HepG2 (cell line): ENCODE data around the gene ALKBH5. TPM values are rescaled to one million over a fixed set of nuclear protein-coding genes. Genes with fewer than 3 reads are reported as not detected.

Experiments used
- CTCF ChIP-seq: sonication (generic); formaldehyde crosslinking; IDR thresholded peaks from 2 replicates; pipeline ENCODE4 v1.5.0; 2020; ENCODE audit warnings: mild to moderate bottlenecking, missing genetic modification reagents, moderate library complexity
- HNRNPLL ChIP-seq: fragments of 200-400 bp; formaldehyde crosslinking; IDR thresholded peaks from 2 replicates; pipeline ENCODE4 v1.6.1; 2017; ENCODE audit warnings: mild to moderate bottlenecking, low read depth, low read length; ENCODE audit not compliant: poor library complexity, severe bottlenecking
- IKZF5 ChIP-seq: IDR thresholded peaks from 2 replicates; pipeline ENCODE4 v1.6.1; 2018; ENCODE audit warnings: missing genetic modification reagents, mild to moderate bottlenecking, missing compliant biosample characterization
- PHF5A ChIP-seq: IDR thresholded peaks from one replicate; pipeline ENCODE4 v1.6.1; 2018; ENCODE audit warnings: low read depth, missing genetic modification reagents; ENCODE audit not compliant: unreplicated experiment
- SMC3 ChIP-seq: IDR thresholded peaks from 2 replicates; pipeline ENCODE4 v1.6.1; 2011; ENCODE audit warnings: low read length, improper control_type of control experiment
- STAG1 ChIP-seq: sonication (generic); formaldehyde crosslinking; IDR thresholded peaks from 2 replicates; pipeline ENCODE4 v1.4.0; 2020; ENCODE audit warnings: missing genetic modification reagents
- TBX2 ChIP-seq: sonication (generic); formaldehyde crosslinking; IDR thresholded peaks from 2 replicates; pipeline ENCODE4 v1.5.0; 2020; ENCODE audit warnings: missing genetic modification reagents, mild to moderate bottlenecking, borderline replicate concordance
- ZNF12 ChIP-seq: sonication (generic); formaldehyde crosslinking; IDR thresholded peaks from 2 replicates; pipeline ENCODE4 v1.5.0; 2020; ENCODE audit warnings: missing genetic modification reagents
- ZNF558 ChIP-seq: sonication (generic); formaldehyde crosslinking; IDR thresholded peaks from 2 replicates; pipeline ENCODE4 v1.9.0; 2022; ENCODE audit warnings: mild to moderate bottlenecking, missing genetic modification reagents, borderline replicate concordance
- ZNF83 ChIP-seq: sonication (generic); formaldehyde crosslinking; IDR thresholded peaks from 2 replicates; pipeline ENCODE4 v1.4.0; 2020; ENCODE audit warnings: missing genetic modification reagents, mild to moderate bottlenecking, borderline replicate concordance
- ZSCAN5A ChIP-seq: sonication (generic); formaldehyde crosslinking; IDR thresholded peaks from 2 replicates; pipeline ENCODE4 v1.8.0; 2022; ENCODE audit warnings: mild to moderate bottlenecking, missing genetic modification reagents, borderline replicate concordance
- polyA plus RNA-seq, 8 experiments: library from polyadenylated mRNA; depleted of rRNA in 3 of 8; stranded (reverse) in 7 of 8; unstranded in 1 of 8; fragments of >200 nt; fragmentation: Illumina TruSeq in 4 of 8; extraction: Trizol in 4 of 8; gene quantifications; 2 replicates each; pipeline versions ENCODE4 v1.2.1 to v1.2.3, GENCODE V29; 2011 to 2016; ENCODE audit warnings: low read depth in 4 of 8, missing spikeins in 1 of 8, mixed read lengths in 1 of 8; ENCODE audit not compliant: insufficient read depth in 1 of 8
- total RNA-seq, 5 experiments: library from RNA; depleted of rRNA; stranded (reverse); fragments of >200 nt; fragmentation: Illumina TruSeq; extraction: Trizol; gene quantifications; 2 replicates each; pipeline ENCODE4 v1.2.3, GENCODE V29; 2016; ENCODE audit warnings: low read depth in 1 of 5
- TF ChIP-seq, protein P1 (sequence below): sonication (generic); formaldehyde crosslinking; IDR thresholded peaks from 2 replicates; pipeline ENCODE4 v1.5.0; 2020; ENCODE audit warnings: mild to moderate bottlenecking, missing genetic modification reagents, borderline replicate concordance
- TF ChIP-seq, protein P2 (sequence below): sonication (generic); formaldehyde crosslinking; IDR thresholded peaks from 2 replicates; pipeline ENCODE4 v1.5.0; 2020; ENCODE audit warnings: missing genetic modification reagents
- TF ChIP-seq, protein P3 (sequence below): sonication (generic); formaldehyde crosslinking; IDR thresholded peaks from 2 replicates; pipeline ENCODE4 v1.8.0; 2022; ENCODE audit warnings: mild to moderate bottlenecking, missing genetic modification reagents; ENCODE audit not compliant: insufficient replicate concordance

The ALKBH5 gene
- total and polyA plus RNA-seq, 2 of the 13 experiments (the other 11 are each of a cell fraction or from before 2014, with no cell fraction given) = 68.9 to 76.9 TPM

DNA sequence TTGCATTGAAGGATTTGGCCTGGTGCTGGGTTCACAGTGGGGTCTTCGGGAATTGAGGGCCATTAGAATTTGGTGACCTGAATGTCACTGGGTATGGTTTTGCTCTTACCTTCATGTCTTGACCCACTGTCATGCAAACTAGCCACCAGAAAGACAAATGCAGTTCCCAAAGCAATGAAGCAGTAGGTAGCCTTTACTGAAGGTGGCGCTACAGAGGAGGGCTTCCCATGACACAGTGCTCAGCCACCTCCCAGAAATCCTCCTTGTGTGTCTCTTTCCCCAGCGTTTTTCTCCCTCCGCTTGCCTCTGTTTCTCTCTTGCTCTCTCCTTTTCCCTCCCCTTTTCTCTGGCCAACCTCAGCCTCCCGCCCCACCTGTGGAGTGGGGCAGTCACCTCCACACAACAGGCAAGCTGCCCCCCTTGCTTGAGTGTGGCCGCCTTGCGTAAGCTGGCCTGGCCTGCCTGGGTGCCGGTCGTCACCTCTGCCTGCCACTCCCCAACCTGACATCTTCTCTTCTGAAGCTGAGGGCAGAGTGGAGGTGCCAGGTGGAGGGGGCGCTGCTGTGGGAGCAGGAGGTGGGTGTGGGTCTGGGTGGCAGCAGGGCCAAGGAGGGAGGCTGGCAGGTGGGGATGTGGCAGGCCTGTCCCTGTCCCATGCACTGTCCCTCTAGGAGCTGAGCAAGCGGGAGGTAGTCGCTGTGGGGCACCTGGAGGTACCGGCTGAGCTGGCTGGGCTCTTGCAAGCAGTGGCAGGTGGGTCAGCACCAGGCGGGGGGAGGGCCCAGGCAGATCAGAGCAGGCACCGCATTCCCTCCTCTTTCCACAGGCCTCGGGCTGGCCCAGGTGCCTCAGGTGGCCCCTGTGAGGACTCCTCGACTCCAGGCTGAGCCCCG lies 40.3 kb upstream of the ALKBH5 start (continued):
- TF ChIP-seq, protein P1, sequence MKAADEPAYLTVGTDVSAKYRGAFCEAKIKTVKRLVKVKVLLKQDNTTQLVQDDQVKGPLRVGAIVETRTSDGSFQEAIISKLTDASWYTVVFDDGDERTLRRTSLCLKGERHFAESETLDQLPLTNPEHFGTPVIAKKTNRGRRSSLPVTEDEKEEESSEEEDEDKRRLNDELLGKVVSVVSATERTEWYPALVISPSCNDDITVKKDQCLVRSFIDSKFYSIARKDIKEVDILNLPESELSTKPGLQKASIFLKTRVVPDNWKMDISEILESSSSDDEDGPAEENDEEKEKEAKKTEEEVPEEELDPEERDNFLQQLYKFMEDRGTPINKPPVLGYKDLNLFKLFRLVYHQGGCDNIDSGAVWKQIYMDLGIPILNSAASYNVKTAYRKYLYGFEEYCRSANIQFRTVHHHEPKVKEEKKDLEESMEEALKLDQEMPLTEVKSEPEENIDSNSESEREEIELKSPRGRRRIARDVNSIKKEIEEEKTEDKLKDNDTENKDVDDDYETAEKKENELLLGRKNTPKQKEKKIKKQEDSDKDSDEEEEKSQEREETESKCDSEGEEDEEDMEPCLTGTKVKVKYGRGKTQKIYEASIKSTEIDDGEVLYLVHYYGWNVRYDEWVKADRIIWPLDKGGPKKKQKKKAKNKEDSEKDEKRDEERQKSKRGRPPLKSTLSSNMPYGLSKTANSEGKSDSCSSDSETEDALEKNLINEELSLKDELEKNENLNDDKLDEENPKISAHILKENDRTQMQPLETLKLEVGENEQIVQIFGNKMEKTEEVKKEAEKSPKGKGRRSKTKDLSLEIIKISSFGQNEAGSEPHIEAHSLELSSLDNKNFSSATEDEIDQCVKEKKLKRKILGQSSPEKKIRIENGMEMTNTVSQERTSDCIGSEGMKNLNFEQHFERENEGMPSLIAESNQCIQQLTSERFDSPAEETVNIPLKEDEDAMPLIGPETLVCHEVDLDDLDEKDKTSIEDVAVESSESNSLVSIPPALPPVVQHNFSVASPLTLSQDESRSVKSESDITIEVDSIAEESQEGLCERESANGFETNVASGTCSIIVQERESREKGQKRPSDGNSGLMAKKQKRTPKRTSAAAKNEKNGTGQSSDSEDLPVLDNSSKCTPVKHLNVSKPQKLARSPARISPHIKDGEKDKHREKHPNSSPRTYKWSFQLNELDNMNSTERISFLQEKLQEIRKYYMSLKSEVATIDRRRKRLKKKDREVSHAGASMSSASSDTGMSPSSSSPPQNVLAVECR (CRISPR knock-in tag) = peak; percentile 30; the same call in 1 of the 2 replicates
- TF ChIP-seq IKZF5 (no peak), STAG1 (peak; percentile 21; the same call in 1 of the 2 replicates), ZNF12 (no peak), HNRNPLL (no peak), ZNF83 (CRISPR knock-in tag) (no peak), ZSCAN5A (CRISPR knock-in tag) (no peak), ZNF558 (CRISPR knock-in tag) (no peak), TBX2 (CRISPR knock-in tag) (0 out of 2 replicates have a peak, but pooled peaks have one; percentile 23), CTCF (CRISPR knock-in tag) (peak; percentile 60), PHF5A (CRISPR knock-in tag) (no peak), SMC3 (peak; percentile 27; the same call in 1 of the 2 replicates)
- TF ChIP-seq, protein P2, sequence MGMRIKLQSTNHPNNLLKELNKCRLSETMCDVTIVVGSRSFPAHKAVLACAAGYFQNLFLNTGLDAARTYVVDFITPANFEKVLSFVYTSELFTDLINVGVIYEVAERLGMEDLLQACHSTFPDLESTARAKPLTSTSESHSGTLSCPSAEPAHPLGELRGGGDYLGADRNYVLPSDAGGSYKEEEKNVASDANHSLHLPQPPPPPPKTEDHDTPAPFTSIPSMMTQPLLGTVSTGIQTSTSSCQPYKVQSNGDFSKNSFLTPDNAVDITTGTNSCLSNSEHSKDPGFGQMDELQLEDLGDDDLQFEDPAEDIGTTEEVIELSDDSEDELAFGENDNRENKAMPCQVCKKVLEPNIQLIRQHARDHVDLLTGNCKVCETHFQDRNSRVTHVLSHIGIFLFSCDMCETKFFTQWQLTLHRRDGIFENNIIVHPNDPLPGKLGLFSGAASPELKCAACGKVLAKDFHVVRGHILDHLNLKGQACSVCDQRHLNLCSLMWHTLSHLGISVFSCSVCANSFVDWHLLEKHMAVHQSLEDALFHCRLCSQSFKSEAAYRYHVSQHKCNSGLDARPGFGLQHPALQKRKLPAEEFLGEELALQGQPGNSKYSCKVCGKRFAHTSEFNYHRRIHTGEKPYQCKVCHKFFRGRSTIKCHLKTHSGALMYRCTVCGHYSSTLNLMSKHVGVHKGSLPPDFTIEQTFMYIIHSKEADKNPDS (CRISPR knock-in tag) = no peak
- TF ChIP-seq, protein P3, sequence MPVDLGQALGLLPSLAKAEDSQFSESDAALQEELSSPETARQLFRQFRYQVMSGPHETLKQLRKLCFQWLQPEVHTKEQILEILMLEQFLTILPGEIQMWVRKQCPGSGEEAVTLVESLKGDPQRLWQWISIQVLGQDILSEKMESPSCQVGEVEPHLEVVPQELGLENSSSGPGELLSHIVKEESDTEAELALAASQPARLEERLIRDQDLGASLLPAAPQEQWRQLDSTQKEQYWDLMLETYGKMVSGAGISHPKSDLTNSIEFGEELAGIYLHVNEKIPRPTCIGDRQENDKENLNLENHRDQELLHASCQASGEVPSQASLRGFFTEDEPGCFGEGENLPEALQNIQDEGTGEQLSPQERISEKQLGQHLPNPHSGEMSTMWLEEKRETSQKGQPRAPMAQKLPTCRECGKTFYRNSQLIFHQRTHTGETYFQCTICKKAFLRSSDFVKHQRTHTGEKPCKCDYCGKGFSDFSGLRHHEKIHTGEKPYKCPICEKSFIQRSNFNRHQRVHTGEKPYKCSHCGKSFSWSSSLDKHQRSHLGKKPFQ = no peak
